ENCODE data around the gene RAPGEF4. TPM values are rescaled to one million over a fixed set of nuclear protein-coding genes. Genes with fewer than 3 reads are reported as not detected.
A peak's percentile ranks its signal among the peaks of the same experiment; 100 is the strongest.

Gene RAPGEF4
- polyA plus RNA-seq, 3 donors: not detected

DNA sequence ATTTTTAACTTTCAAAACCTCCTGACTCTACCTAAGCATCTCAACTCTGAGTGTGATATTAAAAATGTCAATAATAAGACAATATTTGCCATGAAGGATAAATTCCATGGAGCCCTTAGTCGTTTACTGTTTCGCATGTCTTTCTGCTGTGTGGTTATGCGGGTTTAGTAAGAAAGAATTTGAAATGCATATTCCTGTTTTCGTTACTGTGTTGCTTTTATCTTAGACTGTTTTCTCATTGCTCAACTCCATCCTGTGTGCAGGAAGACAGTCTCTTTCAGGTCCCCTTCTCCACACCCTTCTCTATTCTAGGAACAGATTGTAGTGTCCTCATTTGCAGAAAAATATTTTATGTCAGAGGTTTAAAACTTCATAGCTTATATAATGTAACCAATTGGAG lies 257.5 kb downstream of the RAPGEF4 start:
- Histone ChIP-seq H3K27me3 (ENCODE audit: control insufficient read depth in 2 of 2, insufficient read depth in 2 of 2, low read length in 2 of 2) (peaks cover 0 to 2% of the 10 kb centered on the region in 2 donors), H3K9me3 (replicated peaks in 1 of 2; ENCODE audit: control insufficient read depth in 1 of 2, insufficient read depth in 1 of 2, low read length in 2 of 2) (no peaks in the 10 kb centered on the region), H3K4me2 (replicated peaks; ENCODE audit: extremely low read depth, low read length, poor library complexity, severe bottlenecking) (no peak overlapping the region), H3K9ac (ENCODE audit: insufficient read depth, low read length, poor library complexity, severe bottlenecking) (no peak overlapping the region), H3K4me1 (ENCODE audit: control insufficient read depth in 1 of 2, insufficient read depth in 2 of 2, low read length in 2 of 2) (peaks cover 15% of the 10 kb centered on the region in 2 donors), H3K4me3 (replicated peaks in 1 of 3; ENCODE audit: low read depth in 2 of 3, low read length in 3 of 3) (no peak overlapping the region), H3K27ac (ENCODE audit: low read depth in 1 of 2, low read length in 2 of 2) (no peak overlapping the region), H4K20me1 (ENCODE audit: insufficient read depth, low read length) (no peaks in the 10 kb centered on the region), H3K79me2 (ENCODE audit: insufficient read depth, low read length) (no peaks in the 10 kb centered on the region), H3K36me3 (replicated peaks in 1 of 2; ENCODE audit: control insufficient read depth in 1 of 2, insufficient read depth in 2 of 2, low read length in 2 of 2) (no peaks in the 10 kb centered on the region), H2AFZ (ENCODE audit: insufficient read depth, low read depth, low read length, poor library complexity, severe bottlenecking) (peak overlapping the region; percentile 16)
- no peaks in the 10 kb centered on the region for H3K36me3 Mint-ChIP-seq
- no peaks in the 10 kb centered on the region for H3K9me3 Mint-ChIP-seq
- peak overlapping the region in 1 of 2 donors; percentile 46 for H3K4me3 Mint-ChIP-seq
- peaks cover 0 to 4% (median 3%) of the 10 kb centered on the region in 3 donors for H3K27me3 Mint-ChIP-seq (ENCODE audit: low read depth in 3 of 3)
- WGBS (ENCODE audit: insufficient coverage): no CpG with 5 or more reads among the region's 4 CpGs
- H3K27ac Mint-ChIP-seq: no peak overlapping the region
- intact Hi-C loops (cut with micrococcal nuclease): no loop called here
- TF ChIP-seq, protein P1, sequence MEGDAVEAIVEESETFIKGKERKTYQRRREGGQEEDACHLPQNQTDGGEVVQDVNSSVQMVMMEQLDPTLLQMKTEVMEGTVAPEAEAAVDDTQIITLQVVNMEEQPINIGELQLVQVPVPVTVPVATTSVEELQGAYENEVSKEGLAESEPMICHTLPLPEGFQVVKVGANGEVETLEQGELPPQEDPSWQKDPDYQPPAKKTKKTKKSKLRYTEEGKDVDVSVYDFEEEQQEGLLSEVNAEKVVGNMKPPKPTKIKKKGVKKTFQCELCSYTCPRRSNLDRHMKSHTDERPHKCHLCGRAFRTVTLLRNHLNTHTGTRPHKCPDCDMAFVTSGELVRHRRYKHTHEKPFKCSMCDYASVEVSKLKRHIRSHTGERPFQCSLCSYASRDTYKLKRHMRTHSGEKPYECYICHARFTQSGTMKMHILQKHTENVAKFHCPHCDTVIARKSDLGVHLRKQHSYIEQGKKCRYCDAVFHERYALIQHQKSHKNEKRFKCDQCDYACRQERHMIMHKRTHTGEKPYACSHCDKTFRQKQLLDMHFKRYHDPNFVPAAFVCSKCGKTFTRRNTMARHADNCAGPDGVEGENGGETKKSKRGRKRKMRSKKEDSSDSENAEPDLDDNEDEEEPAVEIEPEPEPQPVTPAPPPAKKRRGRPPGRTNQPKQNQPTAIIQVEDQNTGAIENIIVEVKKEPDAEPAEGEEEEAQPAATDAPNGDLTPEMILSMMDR (IDR thresholded peaks at IDR 0.05): no peak
- DNase-seq: no peak
- H3K4me1 Mint-ChIP-seq: peaks cover 35% of the 10 kb centered on the region

DNA sequence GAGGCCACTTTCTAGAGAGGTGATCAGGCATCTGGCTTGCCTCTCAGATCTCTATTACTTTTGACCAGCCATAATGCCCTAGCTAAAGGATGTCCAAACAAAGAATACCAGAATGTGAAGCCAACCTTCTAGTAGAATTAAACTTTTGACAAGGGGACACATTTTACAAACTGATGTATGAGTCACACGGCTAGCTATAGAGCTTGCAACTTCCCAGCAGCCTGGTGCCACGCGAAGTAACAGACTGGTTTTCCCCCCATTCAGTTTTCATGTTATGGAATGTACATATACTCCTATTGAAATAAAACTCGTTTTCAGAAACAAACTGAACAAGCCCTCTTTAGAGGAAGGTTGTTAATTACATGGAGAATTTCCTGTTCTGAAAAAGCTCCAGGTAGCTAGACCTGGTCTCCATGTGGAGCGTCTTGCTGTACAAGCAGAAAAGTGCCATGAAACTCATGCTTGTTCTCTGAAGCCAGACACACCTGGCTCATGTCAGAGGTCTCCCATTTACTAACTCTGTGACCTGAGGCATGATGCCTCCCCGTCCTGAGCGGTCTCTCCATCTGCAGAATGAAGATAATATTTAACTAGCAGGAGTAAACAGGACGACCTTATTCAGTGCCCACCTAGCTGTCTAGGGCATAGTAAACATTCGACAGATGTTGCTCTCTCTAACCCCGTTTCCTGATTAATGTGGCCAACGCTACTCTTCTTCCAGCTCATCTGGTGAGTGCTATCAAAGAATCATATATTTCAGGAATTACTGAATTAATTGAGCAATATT lies 258.5 kb downstream of the RAPGEF4 start:
- Histone ChIP-seq H3K4me1 (ENCODE audit: control insufficient read depth in 1 of 2, insufficient read depth in 2 of 2, low read length in 2 of 2) (peaks cover 15% of the 10 kb centered on the region in 2 donors), H3K9ac (ENCODE audit: insufficient read depth, low read length, poor library complexity, severe bottlenecking) (no peak overlapping the region), H3K79me2 (ENCODE audit: insufficient read depth, low read length) (no peaks in the 10 kb centered on the region), H3K4me2 (replicated peaks; ENCODE audit: extremely low read depth, low read length, poor library complexity, severe bottlenecking) (no peak overlapping the region), H3K27ac (ENCODE audit: low read depth in 1 of 2, low read length in 2 of 2) (no peak overlapping the region), H3K4me3 (replicated peaks in 1 of 3; ENCODE audit: low read depth in 2 of 3, low read length in 3 of 3) (no peak overlapping the region), H3K36me3 (replicated peaks in 1 of 2; ENCODE audit: control insufficient read depth in 1 of 2, insufficient read depth in 2 of 2, low read length in 2 of 2) (no peaks in the 10 kb centered on the region), H4K20me1 (ENCODE audit: insufficient read depth, low read length) (no peaks in the 10 kb centered on the region), H3K9me3 (replicated peaks in 1 of 2; ENCODE audit: control insufficient read depth in 1 of 2, insufficient read depth in 1 of 2, low read length in 2 of 2) (no peaks in the 10 kb centered on the region), H3K27me3 (ENCODE audit: control insufficient read depth in 2 of 2, insufficient read depth in 2 of 2, low read length in 2 of 2) (peaks cover 0 to 2% of the 10 kb centered on the region in 2 donors), H2AFZ (ENCODE audit: insufficient read depth, low read depth, low read length, poor library complexity, severe bottlenecking) (no peak overlapping the region)
- 80% methylated on average over 3 of the region's 11 CpGs for WGBS (ENCODE audit: insufficient coverage)
- intact Hi-C loops (cut with micrococcal nuclease): no loop called here
- TF ChIP-seq, protein P1 (IDR thresholded peaks at IDR 0.05): no peak
- H3K27me3 Mint-ChIP-seq (ENCODE audit: low read depth in 3 of 3): peaks cover 0 to 6% (median 3%) of the 10 kb centered on the region in 3 donors
- H3K36me3 Mint-ChIP-seq: no peaks in the 10 kb centered on the region
- DNase-seq: peak in 1 of 3 donors; percentile 48
- H3K4me1 Mint-ChIP-seq: peaks cover 35% of the 10 kb centered on the region
- no peaks in the 10 kb centered on the region for H3K9me3 Mint-ChIP-seq
- no peak overlapping the region for H3K27ac Mint-ChIP-seq
- no peak overlapping the region for H3K4me3 Mint-ChIP-seq
